ENCODE data around the gene HAAO. TPM values are rescaled to one million over a fixed set of nuclear protein-coding genes. Genes with fewer than 3 reads are reported as not detected.

HAAO gene
- total and polyA plus RNA-seq, 2 donors (not counting 3 experiments of a cell fraction or from before 2014, with no cell fraction given), result 0.82 to 1.1 TPM

DNA sequence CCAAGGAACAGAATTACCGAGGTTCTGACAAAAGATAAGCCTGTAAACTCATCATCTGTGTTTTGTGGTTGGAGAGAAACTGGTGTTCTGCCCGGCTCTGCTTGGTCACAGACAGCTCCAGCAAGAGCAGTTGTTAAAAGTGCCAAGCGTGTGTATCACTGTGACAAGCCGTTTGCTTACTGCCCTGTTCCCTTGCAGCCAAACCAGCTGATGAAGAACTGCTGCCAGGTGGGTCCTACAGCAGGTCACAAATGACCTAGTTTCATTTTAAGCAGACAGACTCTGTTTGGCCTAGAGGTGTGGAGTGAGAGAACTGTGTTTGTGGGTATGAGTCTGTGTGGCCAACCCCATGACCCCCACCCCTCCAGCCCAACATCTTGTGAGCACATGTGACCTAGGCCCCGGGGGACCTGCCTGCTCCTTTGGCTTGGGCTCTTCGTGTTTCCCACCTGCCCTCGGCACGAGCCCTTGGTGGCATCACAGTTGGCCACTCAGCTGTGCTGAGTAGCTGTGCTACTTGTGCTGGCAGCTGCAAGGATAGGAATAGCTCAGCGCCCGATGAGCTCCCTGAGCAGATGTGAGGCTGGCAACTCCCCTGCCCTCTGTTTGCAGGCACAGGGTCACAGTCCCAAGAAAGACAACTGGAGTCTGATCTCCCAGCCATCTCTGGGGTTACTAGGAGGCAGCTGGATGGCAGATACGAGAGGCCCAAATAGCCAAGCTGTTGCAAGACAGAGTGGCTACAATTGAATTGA, 38.2 kb downstream of the HAAO start:
- dilution Hi-C loops (cut with MboI; ENCODE audit: extremely low pct_ligation_motif_present, low sequenced_read_pairs) (no loop called here), intact Hi-C loops (cut with micrococcal nuclease) (no loop called here)
- Histone ChIP-seq H3K79me2 (ENCODE audit: control insufficient read depth, insufficient read depth, low read length) (no peaks in the 10 kb centered on the region), H4K20me1 (replicated peaks; ENCODE audit: control insufficient read depth, extremely low read depth, insufficient read depth, low read length) (no peaks in the 10 kb centered on the region), H3K9me1 (replicated peaks; ENCODE audit: control insufficient read depth, extremely low read depth, insufficient read depth, low read length) (no peaks in the 10 kb centered on the region), H3K4me3 (replicated peaks in 1 of 3; ENCODE audit: insufficient read depth in 1 of 3, low read depth in 1 of 3, low read length in 3 of 3) (no peak overlapping the region), H3K4me2 (ENCODE audit: insufficient read depth, low read length) (no peak overlapping the region), H3K27ac (ENCODE audit: insufficient read depth, low read depth, low read length) (no peak overlapping the region), H2AFZ (ENCODE audit: low read depth, low read length) (no peak overlapping the region), H3K9ac (replicated peaks; ENCODE audit: extremely low read depth, insufficient read depth, low read length) (no peak overlapping the region), H3K9me3 (replicated peaks; ENCODE audit: control insufficient read depth, insufficient read depth, low read length) (no peaks in the 10 kb centered on the region), H3K27me3 (ENCODE audit: control insufficient read depth in 2 of 2, insufficient read depth in 2 of 2, low read length in 2 of 2) (no peaks in the 10 kb centered on the region), H3K36me3 (ENCODE audit: control insufficient read depth in 2 of 2, extremely low read depth in 1 of 2, insufficient read depth in 2 of 2, low read length in 2 of 2) (peaks cover 0 to 7% of the 10 kb centered on the region in 2 experiments), H3K4me1 (ENCODE audit: control insufficient read depth, extremely low read depth, insufficient read depth, low read length) (no peaks in the 10 kb centered on the region)
- ChIA-PET POLR2A (no interaction called here), CTCF (interaction anchor here (1.1 kb wide), 1 partner anchor 13 kb away, joined by 3 read pairs; no protein-coding TSS in a partner anchor)
- TF ChIP-seq JUN (IDR thresholded peaks at IDR 0.05; ENCODE audit: borderline replicate concordance, insufficient read depth, insufficient read length, low read depth), result no peak
- no peak for TF ChIP-seq MYC (IDR thresholded peaks at IDR 0.05; ENCODE audit: low read depth, low read length)
- TF ChIP-seq GATA2 (IDR thresholded peaks at IDR 0.05; ENCODE audit: insufficient read depth, insufficient read length, low read depth, low read length), result no peak
- TF ChIP-seq FOS (IDR thresholded peaks at IDR 0.05; ENCODE audit: borderline replicate concordance, insufficient read depth, low read length), result no peak
- TF ChIP-seq POLR2A (IDR thresholded peaks at IDR 0.05; ENCODE audit: low read depth, low read length), result no peak
- TF ChIP-seq, protein P1, sequence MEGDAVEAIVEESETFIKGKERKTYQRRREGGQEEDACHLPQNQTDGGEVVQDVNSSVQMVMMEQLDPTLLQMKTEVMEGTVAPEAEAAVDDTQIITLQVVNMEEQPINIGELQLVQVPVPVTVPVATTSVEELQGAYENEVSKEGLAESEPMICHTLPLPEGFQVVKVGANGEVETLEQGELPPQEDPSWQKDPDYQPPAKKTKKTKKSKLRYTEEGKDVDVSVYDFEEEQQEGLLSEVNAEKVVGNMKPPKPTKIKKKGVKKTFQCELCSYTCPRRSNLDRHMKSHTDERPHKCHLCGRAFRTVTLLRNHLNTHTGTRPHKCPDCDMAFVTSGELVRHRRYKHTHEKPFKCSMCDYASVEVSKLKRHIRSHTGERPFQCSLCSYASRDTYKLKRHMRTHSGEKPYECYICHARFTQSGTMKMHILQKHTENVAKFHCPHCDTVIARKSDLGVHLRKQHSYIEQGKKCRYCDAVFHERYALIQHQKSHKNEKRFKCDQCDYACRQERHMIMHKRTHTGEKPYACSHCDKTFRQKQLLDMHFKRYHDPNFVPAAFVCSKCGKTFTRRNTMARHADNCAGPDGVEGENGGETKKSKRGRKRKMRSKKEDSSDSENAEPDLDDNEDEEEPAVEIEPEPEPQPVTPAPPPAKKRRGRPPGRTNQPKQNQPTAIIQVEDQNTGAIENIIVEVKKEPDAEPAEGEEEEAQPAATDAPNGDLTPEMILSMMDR (IDR thresholded peaks at IDR 0.05; ENCODE audit: extremely low read depth in 1 of 2, insufficient read depth in 1 of 2, low read depth in 1 of 2, low read length in 2 of 2), result no peak
- TF ChIP-seq, protein P2, sequence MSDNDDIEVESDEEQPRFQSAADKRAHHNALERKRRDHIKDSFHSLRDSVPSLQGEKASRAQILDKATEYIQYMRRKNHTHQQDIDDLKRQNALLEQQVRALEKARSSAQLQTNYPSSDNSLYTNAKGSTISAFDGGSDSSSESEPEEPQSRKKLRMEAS (IDR thresholded peaks at IDR 0.05; ENCODE audit: insufficient read depth, insufficient read length), result no peak
- TF ChIP-seq EZH2 (IDR thresholded peaks at IDR 0.05; ENCODE audit: borderline replicate concordance, low read depth, low read length, severe bottlenecking), result no peak
- no peak for TF ChIP-seq POLR2AphosphoS5 (IDR thresholded peaks at IDR 0.05; ENCODE audit: insufficient read depth, low read depth, low read length)
- FAIRE-seq, result no peak
- BruUV-seq (replicated peaks), result no TSS peak
- DNase-seq (ENCODE audit: low read depth, low spot score), result no peak
